T-helper 1 cell (primary cell): ENCODE measurements around the gene CYP1A1.
"Not testable (repeated sequence)": the region's sequence is repeated elsewhere in the genome, so short reads cannot be mapped to it uniquely, and the experiment has no call there.

Source experiments
- DNase-seq, 5 donors: peaks; one replicate each; pipeline ENCODE4 v3.0.0-alpha.2; 2012 to 2020
- total RNA-seq, 4 donors: gene quantifications; one replicate each; lab custom pipeline; 2026; lab: John Stamatoyannopoulos, UW

CYP1A1 gene
- 0 reads per million in 4 donors for total RNA-seq

- DNase-seq = peak in 1 of 5 donors; percentile 21
Observed at GRCh38 chr15:74725225-74725774, at the start of gene CYP1A1. TSS of gene CYP1A1 (minus strand) at chr15:74725528. CDS start at chr15:74723097, 2,431 bp downstream.

- no peak for DNase-seq
Observed at GRCh38 chr15:74773731-74774252, 48.5 kb upstream of the CYP1A1 start.

- no peak for DNase-seq
Observed at GRCh38 chr15:74773329-74773728, 48.0 kb upstream of the CYP1A1 start.

- no peak for DNase-seq
Observed at GRCh38 chr15:74770211-74770903, 45.0 kb upstream of the CYP1A1 start.

- no peak for DNase-seq
Observed at GRCh38 chr15:74769463-74770025, 44.2 kb upstream of the CYP1A1 start.

GRCh38 chr15:74768771-74769342 is 43.5 kb upstream of the CYP1A1 start:
- peak in 4 of 5 donors; percentile 47 to 61 (median 56) for DNase-seq

GRCh38 chr15:74768099-74768770 is 42.9 kb upstream of the CYP1A1 start:
- DNase-seq = no peak

GRCh38 chr15:74767167-74768098 is 42.1 kb upstream of the CYP1A1 start:
- no peak for DNase-seq

- DNase-seq = no peak
Observed at GRCh38 chr15:74763416-74763815, 38.1 kb upstream of the CYP1A1 start.

- no peak for DNase-seq
Observed at GRCh38 chr15:74762791-74763150, 37.4 kb upstream of the CYP1A1 start.

- DNase-seq = no peak
Observed at GRCh38 chr15:74758736-74759135, 33.4 kb upstream of the CYP1A1 start.

GRCh38 chr15:74754593-74755215 is 29.4 kb upstream of the CYP1A1 start:
- DNase-seq = no peak

- DNase-seq = no peak
Observed at GRCh38 chr15:74752531-74752930, 27.2 kb upstream of the CYP1A1 start.

GRCh38 chr15:74752011-74752410 is 26.7 kb upstream of the CYP1A1 start:
- DNase-seq = no peak

- DNase-seq = no peak
Observed at GRCh38 chr15:74750751-74751150, 25.4 kb upstream of the CYP1A1 start.

- DNase-seq = no peak
Observed at GRCh38 chr15:74749832-74750231, 24.5 kb upstream of the CYP1A1 start.

GRCh38 chr15:74748322-74748946 is 23.1 kb upstream of the CYP1A1 start, which contains the start of gene CYP1A2:
TSS of gene CYP1A2 (plus strand) at chr15:74748845. CDS start at chr15:74749739, 894 bp downstream.
- DNase-seq = no peak

- no peak for DNase-seq
Observed at GRCh38 chr15:74746389-74746788, 21.1 kb upstream of the CYP1A1 start.

- DNase-seq = no peak
Observed at GRCh38 chr15:74742422-74742821, 17.1 kb upstream of the CYP1A1 start.

- not testable (repeated sequence) for DNase-seq
Observed at GRCh38 chr15:74738239-74738638, 12.9 kb upstream of the CYP1A1 start.

- no peak for DNase-seq
Observed at GRCh38 chr15:74735305-74735704, 10.0 kb upstream of the CYP1A1 start.
